Hindlimb muscle (tissue), 1 donor: ENCODE results near the gene USPL1. TPM values are rescaled to one million over a fixed set of nuclear protein-coding genes. Genes with fewer than 3 reads are reported as not detected.

ENCODE experiments used
- DNase-seq: peaks from one replicate; pipeline ENCODE4 v3.0.0-alpha.2; 2013
- polyA plus RNA-seq: library from polyadenylated mRNA; unstranded; fragments of 120-200 nt; gene quantifications from one replicate; pipeline ENCODE4 v1.2.1, GENCODE V29; 2013; ENCODE audit not compliant: insufficient read length

USPL1 gene
- polyA plus RNA-seq, 1 donor: 16.2 TPM

- DNase-seq: no peak
These were observed 80.8 kb downstream of the USPL1 start for GRCh38 chr13:30698488-30699005.

- no peak for DNase-seq
These were observed 82.6 kb downstream of the USPL1 start for GRCh38 chr13:30700364-30700763.

- DNase-seq: no peak
These were observed 84.3 kb downstream of the USPL1 start for GRCh38 chr13:30702006-30702405.

- DNase-seq: no peak
These were observed 86.9 kb downstream of the USPL1 start for GRCh38 chr13:30704596-30704995.

- DNase-seq: no peak
These were observed 88.0 kb downstream of the USPL1 start for GRCh38 chr13:30705680-30706079.

- no peak for DNase-seq
These were observed 90.8 kb downstream of the USPL1 start for GRCh38 chr13:30708541-30708940.

Other genes with a start within 250 kb of the USPL1 start
- 0.28 TPM for gene UBE2L5, start 195.4 kb upstream of the USPL1 start, polyA plus RNA-seq
- 366 TPM for gene HMGB1, start 152.0 kb upstream of the USPL1 start, polyA plus RNA-seq
- 5.6 TPM for gene ALOX5AP, start 117.6 kb downstream of the USPL1 start, polyA plus RNA-seq